OCI-M2 (cell line): Measurements from ENCODE around the gene PSMA7.
A peak's percentile ranks its signal among the peaks of the same experiment; 100 is the strongest.

ENCODE experiments used
- DNase-seq: peaks from one replicate; lab custom pipeline; 2025; ENCODE audit not compliant: unreplicated experiment; lab: John Stamatoyannopoulos, UW

PSMA7 gene

GRCh38 chr20:62143081-62143956, at the start of gene PSMA7, which contains the start of gene SS18L1:
Gene PSMA7 (minus strand): TSS chr20:62143394. CDS start chr20:62143303, 91 bp downstream.
Gene SS18L1 (plus strand): TSS chr20:62143769. CDS start chr20:62143821, 52 bp downstream.
- DNase-seq, result no peak

- no peak for DNase-seq
Measured at GRCh38 chr20:62192635-62193034, 49.4 kb upstream of the PSMA7 start.

- DNase-seq, result no peak
Measured at GRCh38 chr20:62191781-62192559, 48.8 kb upstream of the PSMA7 start.

GRCh38 chr20:62190639-62191411, 47.6 kb upstream of the PSMA7 start:
- no peak for DNase-seq

- DNase-seq, result no peak
Measured at GRCh38 chr20:62186887-62187866, 44.0 kb upstream of the PSMA7 start.

- no peak for DNase-seq
Measured at GRCh38 chr20:62186096-62186426, 42.9 kb upstream of the PSMA7 start.

GRCh38 chr20:62183426-62184142, 40.4 kb upstream of the PSMA7 start:
- DNase-seq, result no peak

GRCh38 chr20:62182469-62183425, 39.6 kb upstream of the PSMA7 start, which contains the start of gene MTG2:
Gene MTG2 (plus strand): TSS chr20:62183028. CDS start chr20:62193421, 10,393 bp downstream.
- peak; percentile 66 for DNase-seq

GRCh38 chr20:62181808-62182207, 38.6 kb upstream of the PSMA7 start:
- no peak for DNase-seq

- no peak for DNase-seq
Measured at GRCh38 chr20:62179162-62179504, 35.9 kb upstream of the PSMA7 start.

GRCh38 chr20:62178316-62179161, 35.3 kb upstream of the PSMA7 start:
- no peak for DNase-seq

GRCh38 chr20:62177307-62177706, 34.1 kb upstream of the PSMA7 start:
- no peak for DNase-seq

- no peak for DNase-seq
Measured at GRCh38 chr20:62176866-62177265, 33.7 kb upstream of the PSMA7 start.

- no peak for DNase-seq
Measured at GRCh38 chr20:62175711-62176110, 32.5 kb upstream of the PSMA7 start.

GRCh38 chr20:62174870-62175624, 31.9 kb upstream of the PSMA7 start:
- DNase-seq, result no peak

GRCh38 chr20:62174021-62174804, 31.0 kb upstream of the PSMA7 start:
- no peak for DNase-seq
